Gastrocnemius medialis (tissue), 4 donors: ENCODE data around the gene ANXA4. TPM values are rescaled to one million over a fixed set of nuclear protein-coding genes. Genes with fewer than 3 reads are reported as not detected.

Experiments
- ATAC-seq, 2 donors: fragments of 150-250 bp; one replicate each; pipeline ENCODE4 v1.9.1; 2016
- DNase-seq, 2 donors: peaks; one replicate each; pipeline ENCODE4 v3.0.0-alpha.2; 2019
- H3K27ac ChIP-seq, 4 donors: fragments of 200-600 bp; sonication (generic); 1 replicate in 1 of 4; 2 replicates in 3 of 4; pipeline ENCODE4 v1.5.1; 2016 to 2018; ENCODE audit warnings: mild to moderate bottlenecking in 2 of 4, moderate library complexity in 1 of 4
- H3K27me3 ChIP-seq, 3 donors: fragments of 200-600 bp; sonication (generic) in 2 of 3; 1 replicate in 1 of 3; 2 replicates in 2 of 3; pipeline versions ENCODE4 v1.5.1 to v1.6.0; 2016 to 2019; ENCODE audit warnings: mild to moderate bottlenecking in 1 of 3, moderate library complexity in 1 of 3
- H3K36me3 ChIP-seq, 2 donors: fragments of 200-600 bp; sonication (generic) in 1 of 2; one replicate each; pipeline ENCODE4 v1.5.1; 2017 to 2018
- H3K4me1 ChIP-seq, 2 donors: fragments of 200-600 bp; sonication (generic) in 1 of 2; one replicate each; pipeline ENCODE4 v1.5.1; 2016 to 2017; ENCODE audit warnings: mild to moderate bottlenecking in 2 of 2
- H3K4me3 ChIP-seq, 4 donors: fragments of 200-600 bp; sonication (generic) in 3 of 4; 1 replicate in 1 of 4; 2 replicates in 3 of 4; pipeline ENCODE4 v1.5.1; 2016 to 2019; ENCODE audit warnings: mild to moderate bottlenecking in 2 of 4
- H3K9me3 ChIP-seq, 3 donors: fragments of 200-600 bp; sonication (generic) in 2 of 3; 1 replicate in 1 of 3; 2 replicates in 2 of 3; pipeline ENCODE4 v1.5.1; 2016 to 2019
- CTCF ChIP-seq, 5 experiments: fragments of 450-650 bp in 3 of 5; fragments of 200-600 bp in 2 of 5; sonication (generic) in 2 of 5; IDR thresholded peaks in 4 of 5; conservative IDR thresholded peaks in 1 of 5; 1 replicate in 4 of 5; 2 replicates in 1 of 5; pipeline ENCODE4 v1.5.1; 2016 to 2019; ENCODE audit warnings: antibody characterized with exemption in 5 of 5, mild to moderate bottlenecking in 3 of 5, moderate library complexity in 3 of 5
- POLR2A ChIP-seq, 2 donors: fragments of 450-650 bp; IDR thresholded peaks; one replicate each; pipeline ENCODE4 v1.6.1; 2017; ENCODE audit warnings: antibody characterized with exemption in 2 of 2, mild to moderate bottlenecking in 2 of 2, moderate library complexity in 2 of 2
- in situ Hi-C, 4 donors: fragments of 200-750 bp; cut with MboI; loops; one replicate each; pipeline versions ENCODE4 v1.15.0 to v1.8.0; 2017; ENCODE audit warnings: low sequenced_read_pairs in 4 of 4
- intact Hi-C: fragments of 100-400 bp; cut with DNase I; formaldehyde crosslinking; loops from one replicate; pipeline ENCODE4 v1.15.1; 2023; ENCODE audit warnings: low total_unique reads
- total RNA-seq, 4 donors: library from RNA; depleted of rRNA; stranded (reverse); fragments of >200 nt; gene quantifications; one replicate each; pipeline versions ENCODE4 v1.1.0 to v1.2.3, GENCODE V29; 2016

Gene ANXA4
- total RNA-seq, 4 donors from 2014 or later, result 10.7 to 17.0 (median 15.8) TPM

GRCh38 chr2:69848186-69848790, 106.4 kb downstream of the ANXA4 start:
- no peaks in the 10 kb centered on the region for H3K27me3 ChIP-seq
- TF ChIP-seq CTCF (IDR thresholded peaks at IDR 0.05 in 4 of 5, conservative IDR thresholded peaks at IDR 0.05 in 1 of 5), result no peak
- TF ChIP-seq POLR2A (IDR thresholded peaks at IDR 0.05), result no peak
- no peak for DNase-seq
- peaks cover 0 to 25% of the 10 kb centered on the region in 2 donors for H3K36me3 ChIP-seq
- in situ Hi-C loops, result no loop called here
- intact Hi-C loops, result no loop called here
- H3K4me3 ChIP-seq, result no peak overlapping the region
- ATAC-seq, result no peak
- H3K27ac ChIP-seq, result no peak overlapping the region
- H3K9me3 ChIP-seq, result no peaks in the 10 kb centered on the region
- no peaks in the 10 kb centered on the region for H3K4me1 ChIP-seq

DNA sequence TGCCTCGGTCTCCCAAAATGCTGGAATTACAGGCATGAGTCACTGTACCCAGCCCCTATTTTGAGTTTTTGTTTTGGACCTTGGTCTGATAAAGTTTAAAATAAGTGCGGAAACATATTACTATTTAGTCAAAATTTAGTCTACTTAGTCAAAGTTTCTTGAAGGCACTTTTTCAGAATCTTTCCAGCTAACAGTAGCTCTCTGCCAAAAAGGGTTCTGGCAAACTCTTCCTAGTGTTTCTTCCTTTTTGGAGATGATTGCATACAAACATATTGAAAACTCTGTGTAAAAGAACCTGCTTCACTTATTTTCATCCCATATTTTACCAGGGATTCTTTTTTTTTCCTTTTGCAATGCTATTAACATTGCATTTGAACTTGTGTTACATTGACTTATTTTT, 116.3 kb downstream of the ANXA4 start:
- no peaks in the 10 kb centered on the region for H3K36me3 ChIP-seq

GRCh38 chr2:69863298-69863697, 121.4 kb downstream of the ANXA4 start:
- TF ChIP-seq CTCF (IDR thresholded peaks at IDR 0.05 in 4 of 5, conservative IDR thresholded peaks at IDR 0.05 in 1 of 5), result no peak
- TF ChIP-seq POLR2A (IDR thresholded peaks at IDR 0.05), result no peak
- peaks cover 0 to 34% of the 10 kb centered on the region in 2 donors for H3K36me3 ChIP-seq
- H3K4me3 ChIP-seq, result no peak overlapping the region
- H3K9me3 ChIP-seq, result no peaks in the 10 kb centered on the region
- no peak for DNase-seq
- H3K4me1 ChIP-seq, result no peaks in the 10 kb centered on the region
- intact Hi-C loops, result no loop called here
- no peak overlapping the region for H3K27ac ChIP-seq
- in situ Hi-C loops, result no loop called here
- no peaks in the 10 kb centered on the region for H3K27me3 ChIP-seq
- no peak for ATAC-seq

More for the DNA sequence above, 116.3 kb downstream of the ANXA4 start:
- ATAC-seq, result no peak
- H3K27me3 ChIP-seq, result no peaks in the 10 kb centered on the region
- H3K9me3 ChIP-seq, result no peaks in the 10 kb centered on the region
- DNase-seq, result no peak
- no peak overlapping the region for H3K4me3 ChIP-seq
- in situ Hi-C loops, result no loop called here
- intact Hi-C loops, result no loop called here
- no peaks in the 10 kb centered on the region for H3K4me1 ChIP-seq
- no peak overlapping the region for H3K27ac ChIP-seq
- no peak for TF ChIP-seq POLR2A (IDR thresholded peaks at IDR 0.05)
- TF ChIP-seq CTCF (IDR thresholded peaks at IDR 0.05 in 4 of 5, conservative IDR thresholded peaks at IDR 0.05 in 1 of 5), result no peak

Other genes with a start within 250 kb of the ANXA4 start
- gene AAK1, start 98.4 kb upstream of the ANXA4 start, total RNA-seq, result 10 to 100 TPM; 30.0 to 47.3 (median 39.1) TPM
- 1 to 10 TPM; 2.0 to 3.3 (median 3.3) TPM for gene GMCL1, start 87.5 kb downstream of the ANXA4 start, total RNA-seq
- gene SNRNP27, start 151.8 kb downstream of the ANXA4 start, total RNA-seq, result 100 to 1,000 TPM; 109 to 161 (median 130) TPM
- gene MXD1, start 173.0 kb downstream of the ANXA4 start, total RNA-seq, result 1 to 10 TPM; 6.1 to 8.6 (median 6.9) TPM
- 1 to 10 TPM in 1 of 4 donors, under 1 TPM in 3; 0.39 to 3.1 (median 0.61) TPM for gene ASPRV1, start 219.5 kb downstream of the ANXA4 start, total RNA-seq